ENCODE results near the gene LRP1-AS. TPM values are rescaled to one million over a fixed set of nuclear protein-coding genes. Genes with fewer than 3 reads are reported as not detected.

The LRP1-AS gene
- not detected in 2 replicates for total RNA-seq (2012; rRNA removed)

- H3K9ac ChIP-seq (ENCODE audit: low read depth, low read length): peak within 1 kb of the TSS; percentile 18
- H3K9me3 ChIP-seq (replicated peaks; ENCODE audit: low read length): no peaks in the 10 kb centered on the region
- H3K4me2 ChIP-seq (ENCODE audit: low read length): peak within 1 kb of the TSS; percentile 67
- no peaks in the 10 kb centered on the region for H3K27me3 ChIP-seq (ENCODE audit: control insufficient read depth, insufficient read depth, low read length)
- H3K4me1 ChIP-seq (ENCODE audit: control insufficient read depth, insufficient read depth, low read length): peaks cover 77% of the 10 kb centered on the region
- H3K4me3 ChIP-seq (ENCODE audit: low read length): peak within 1 kb of the TSS; percentile 2
- peaks cover 88% of the 10 kb centered on the region for H3K36me3 ChIP-seq (ENCODE audit: insufficient read depth, low read length)
Measured at GRCh38 chr12:57146961-57147944, at the start of gene LRP1-AS. Gene LRP1-AS, minus strand, starts transcription at chr12:57147619.

- no peak overlapping the region for H3K9ac ChIP-seq (ENCODE audit: low read depth, low read length)
Measured at GRCh38 chr12:57196956-57197355, 49.5 kb upstream of the LRP1-AS start.

GRCh38 chr12:57196439-57196838, 49.0 kb upstream of the LRP1-AS start:
- H3K9ac ChIP-seq (ENCODE audit: low read depth, low read length): no peak overlapping the region
- peaks cover 98% of the 10 kb centered on the region for H3K36me3 ChIP-seq (ENCODE audit: insufficient read depth, low read length)

More at GRCh38 chr12:57196956-57197355, 49.5 kb upstream of the LRP1-AS start:
- no peaks in the 10 kb centered on the region for H3K27me3 ChIP-seq (ENCODE audit: control insufficient read depth, insufficient read depth, low read length)
- no peak overlapping the region for H3K4me2 ChIP-seq (ENCODE audit: low read length)
- H3K4me3 ChIP-seq (ENCODE audit: low read length): no peak overlapping the region
- no peaks in the 10 kb centered on the region for H3K4me1 ChIP-seq (ENCODE audit: control insufficient read depth, insufficient read depth, low read length)
- no peaks in the 10 kb centered on the region for H3K9me3 ChIP-seq (replicated peaks; ENCODE audit: low read length)
- H3K36me3 ChIP-seq (ENCODE audit: insufficient read depth, low read length): peaks cover 98% of the 10 kb centered on the region

DNA sequence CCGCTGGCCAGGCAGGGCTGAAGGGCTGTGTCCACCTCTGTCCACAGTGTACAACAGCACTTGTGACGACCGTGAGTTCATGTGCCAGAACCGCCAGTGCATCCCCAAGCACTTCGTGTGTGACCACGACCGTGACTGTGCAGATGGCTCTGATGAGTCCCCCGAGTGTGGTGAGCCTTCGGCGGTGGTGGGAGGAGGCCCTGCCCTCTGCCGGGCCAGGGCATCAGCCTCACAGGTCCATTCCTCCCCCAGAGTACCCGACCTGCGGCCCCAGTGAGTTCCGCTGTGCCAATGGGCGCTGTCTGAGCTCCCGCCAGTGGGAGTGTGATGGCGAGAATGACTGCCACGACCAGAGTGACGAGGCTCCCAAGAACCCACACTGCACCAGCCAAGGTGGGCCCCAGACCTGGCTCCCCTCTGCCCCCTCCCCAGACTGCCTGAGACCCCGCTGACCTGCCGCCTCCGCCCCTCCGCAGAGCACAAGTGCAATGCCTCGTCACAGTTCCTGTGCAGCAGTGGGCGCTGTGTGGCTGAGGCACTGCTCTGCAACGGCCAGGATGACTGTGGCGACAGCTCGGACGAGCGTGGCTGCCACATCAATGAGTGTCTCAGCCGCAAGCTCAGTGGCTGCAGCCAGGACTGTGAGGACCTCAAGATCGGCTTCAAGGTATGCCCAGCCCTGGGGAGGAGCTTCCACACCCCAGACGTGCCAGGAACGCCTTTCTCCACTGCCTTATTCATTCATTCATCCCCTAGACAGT, 48.4 kb upstream of the LRP1-AS start:
- no peaks in the 10 kb centered on the region for H3K9me3 ChIP-seq (replicated peaks; ENCODE audit: low read length)
- peaks cover 98% of the 10 kb centered on the region for H3K36me3 ChIP-seq (ENCODE audit: insufficient read depth, low read length)
- no peaks in the 10 kb centered on the region for H3K4me1 ChIP-seq (ENCODE audit: control insufficient read depth, insufficient read depth, low read length)
- H3K4me3 ChIP-seq (ENCODE audit: low read length): no peak overlapping the region
- no peaks in the 10 kb centered on the region for H3K27me3 ChIP-seq (ENCODE audit: control insufficient read depth, insufficient read depth, low read length)
- no peak overlapping the region for H3K9ac ChIP-seq (ENCODE audit: low read depth, low read length)
- H3K4me2 ChIP-seq (ENCODE audit: low read length): no peak overlapping the region

More at GRCh38 chr12:57196439-57196838, 49.0 kb upstream of the LRP1-AS start:
- no peaks in the 10 kb centered on the region for H3K27me3 ChIP-seq (ENCODE audit: control insufficient read depth, insufficient read depth, low read length)
- H3K4me2 ChIP-seq (ENCODE audit: low read length): no peak overlapping the region
- H3K4me3 ChIP-seq (ENCODE audit: low read length): no peak overlapping the region
- H3K9me3 ChIP-seq (replicated peaks; ENCODE audit: low read length): no peaks in the 10 kb centered on the region
- H3K4me1 ChIP-seq (ENCODE audit: control insufficient read depth, insufficient read depth, low read length): no peaks in the 10 kb centered on the region

GRCh38 chr12:57195186-57195585, 47.8 kb upstream of the LRP1-AS start:
- Histone ChIP-seq H3K36me3 (ENCODE audit: insufficient read depth, low read length) (peaks cover 99% of the 10 kb centered on the region), H3K4me1 (ENCODE audit: control insufficient read depth, insufficient read depth, low read length) (no peaks in the 10 kb centered on the region), H3K9ac (ENCODE audit: low read depth, low read length) (no peak overlapping the region), H3K4me2 (ENCODE audit: low read length) (no peak overlapping the region), H3K4me3 (ENCODE audit: low read length) (no peak overlapping the region), H3K27me3 (ENCODE audit: control insufficient read depth, insufficient read depth, low read length) (no peaks in the 10 kb centered on the region), H3K9me3 (replicated peaks; ENCODE audit: low read length) (no peaks in the 10 kb centered on the region)

DNA sequence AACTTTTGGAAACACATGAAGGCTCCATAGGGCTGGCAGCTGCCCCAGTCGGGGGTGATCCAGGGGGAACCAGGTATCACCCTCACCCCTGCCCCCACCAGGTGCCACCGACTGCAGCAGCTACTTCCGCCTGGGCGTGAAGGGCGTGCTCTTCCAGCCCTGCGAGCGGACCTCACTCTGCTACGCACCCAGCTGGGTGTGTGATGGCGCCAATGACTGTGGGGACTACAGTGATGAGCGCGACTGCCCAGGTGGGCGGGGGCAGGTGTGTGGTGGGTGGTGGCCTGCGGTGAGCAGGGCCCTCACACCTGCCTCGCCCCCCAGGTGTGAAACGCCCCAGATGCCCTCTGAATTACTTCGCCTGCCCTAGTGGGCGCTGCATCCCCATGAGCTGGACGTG, 46.8 kb upstream of the LRP1-AS start:
- no peak overlapping the region for H3K4me3 ChIP-seq (ENCODE audit: low read length)
- H3K27me3 ChIP-seq (ENCODE audit: control insufficient read depth, insufficient read depth, low read length): no peaks in the 10 kb centered on the region
- H3K4me1 ChIP-seq (ENCODE audit: control insufficient read depth, insufficient read depth, low read length): no peaks in the 10 kb centered on the region
- no peaks in the 10 kb centered on the region for H3K9me3 ChIP-seq (replicated peaks; ENCODE audit: low read length)
- H3K4me2 ChIP-seq (ENCODE audit: low read length): no peak overlapping the region
- H3K36me3 ChIP-seq (ENCODE audit: insufficient read depth, low read length): peaks cover 100% of the 10 kb centered on the region
- H3K9ac ChIP-seq (ENCODE audit: low read depth, low read length): no peak overlapping the region

DNA sequence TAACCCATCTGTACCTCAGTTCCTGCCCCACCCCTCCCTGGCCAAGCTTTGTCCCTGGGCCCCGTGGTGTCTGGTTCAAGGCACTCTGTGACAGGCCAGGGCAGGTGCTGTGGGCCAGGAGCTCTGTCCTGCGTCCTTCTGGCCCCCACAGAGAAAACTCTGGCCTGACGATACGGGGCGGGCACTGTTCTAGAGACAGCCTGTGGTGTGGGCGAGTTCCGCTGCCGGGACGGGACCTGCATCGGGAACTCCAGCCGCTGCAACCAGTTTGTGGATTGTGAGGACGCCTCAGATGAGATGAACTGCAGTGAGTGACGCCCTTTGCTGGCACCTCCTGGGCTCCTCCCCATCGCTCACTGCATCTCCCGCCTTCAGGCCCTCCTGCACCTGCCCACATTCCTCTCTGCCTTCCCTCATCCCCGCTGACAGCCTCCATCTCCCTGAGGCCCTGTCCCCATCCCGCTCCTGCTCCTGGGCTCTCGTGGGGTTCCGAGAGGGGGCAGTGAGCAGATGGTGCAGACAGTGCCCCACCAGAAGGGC, 46.4 kb upstream of the LRP1-AS start:
- Histone ChIP-seq H3K4me2 (ENCODE audit: low read length) (no peak overlapping the region), H3K4me1 (ENCODE audit: control insufficient read depth, insufficient read depth, low read length) (no peaks in the 10 kb centered on the region), H3K36me3 (ENCODE audit: insufficient read depth, low read length) (peaks cover 100% of the 10 kb centered on the region), H3K9me3 (replicated peaks; ENCODE audit: low read length) (no peaks in the 10 kb centered on the region), H3K9ac (ENCODE audit: low read depth, low read length) (no peak overlapping the region), H3K27me3 (ENCODE audit: control insufficient read depth, insufficient read depth, low read length) (no peaks in the 10 kb centered on the region), H3K4me3 (ENCODE audit: low read length) (no peak overlapping the region)

DNA sequence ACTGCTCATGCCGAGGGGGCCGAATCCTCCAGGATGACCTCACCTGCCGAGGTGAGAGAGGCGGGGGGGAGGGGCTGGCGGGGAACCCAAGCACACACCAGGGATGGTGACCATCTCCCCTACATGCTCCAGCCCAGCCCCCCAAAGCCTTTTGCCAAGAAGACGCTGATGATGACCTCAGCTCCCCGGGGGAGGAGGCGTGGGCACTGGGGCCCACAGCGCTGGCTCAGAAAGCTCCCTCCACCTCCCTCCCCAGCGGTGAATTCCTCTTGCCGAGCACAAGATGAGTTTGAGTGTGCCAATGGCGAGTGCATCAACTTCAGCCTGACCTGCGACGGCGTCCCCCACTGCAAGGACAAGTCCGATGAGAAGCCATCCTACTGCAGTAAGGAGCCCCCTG, 45.5 kb upstream of the LRP1-AS start:
- no peak overlapping the region for H3K4me2 ChIP-seq (ENCODE audit: low read length)
- no peak overlapping the region for H3K9ac ChIP-seq (ENCODE audit: low read depth, low read length)
- no peaks in the 10 kb centered on the region for H3K27me3 ChIP-seq (ENCODE audit: control insufficient read depth, insufficient read depth, low read length)
- H3K36me3 ChIP-seq (ENCODE audit: insufficient read depth, low read length): peaks cover 100% of the 10 kb centered on the region
- no peak overlapping the region for H3K4me3 ChIP-seq (ENCODE audit: low read length)
- no peaks in the 10 kb centered on the region for H3K4me1 ChIP-seq (ENCODE audit: control insufficient read depth, insufficient read depth, low read length)
- H3K9me3 ChIP-seq (replicated peaks; ENCODE audit: low read length): no peaks in the 10 kb centered on the region

- Histone ChIP-seq H3K4me1 (ENCODE audit: control insufficient read depth, insufficient read depth, low read length) (no peaks in the 10 kb centered on the region), H3K27me3 (ENCODE audit: control insufficient read depth, insufficient read depth, low read length) (no peaks in the 10 kb centered on the region), H3K9ac (ENCODE audit: low read depth, low read length) (no peak overlapping the region)
Measured at GRCh38 chr12:57191410-57191809, 44.0 kb upstream of the LRP1-AS start.

DNA sequence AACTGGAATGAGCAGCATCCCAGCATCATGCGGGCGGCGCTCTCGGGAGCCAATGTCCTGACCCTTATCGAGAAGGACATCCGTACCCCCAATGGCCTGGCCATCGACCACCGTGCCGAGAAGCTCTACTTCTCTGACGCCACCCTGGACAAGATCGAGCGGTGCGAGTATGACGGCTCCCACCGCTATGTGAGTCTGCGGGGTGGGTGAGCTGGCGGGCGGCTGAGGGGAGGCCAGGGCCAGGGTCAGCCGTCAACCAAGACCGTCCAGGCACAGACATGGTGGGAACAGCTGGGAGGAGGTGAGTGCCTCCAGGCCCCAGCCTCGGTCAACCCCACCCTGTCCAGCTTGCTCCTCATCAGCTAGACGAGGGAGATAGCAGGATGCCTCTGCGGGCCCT, 43.4 kb upstream of the LRP1-AS start:
- peaks cover 100% of the 10 kb centered on the region for H3K36me3 ChIP-seq (ENCODE audit: insufficient read depth, low read length)
- H3K4me3 ChIP-seq (ENCODE audit: low read length): no peak overlapping the region
- H3K9ac ChIP-seq (ENCODE audit: low read depth, low read length): no peak overlapping the region
- no peak overlapping the region for H3K4me2 ChIP-seq (ENCODE audit: low read length)
- no peaks in the 10 kb centered on the region for H3K4me1 ChIP-seq (ENCODE audit: control insufficient read depth, insufficient read depth, low read length)
- H3K9me3 ChIP-seq (replicated peaks; ENCODE audit: low read length): no peaks in the 10 kb centered on the region
- no peaks in the 10 kb centered on the region for H3K27me3 ChIP-seq (ENCODE audit: control insufficient read depth, insufficient read depth, low read length)

More at GRCh38 chr12:57191410-57191809, 44.0 kb upstream of the LRP1-AS start:
- Histone ChIP-seq H3K36me3 (ENCODE audit: insufficient read depth, low read length) (peaks cover 100% of the 10 kb centered on the region), H3K4me2 (ENCODE audit: low read length) (no peak overlapping the region), H3K9me3 (replicated peaks; ENCODE audit: low read length) (no peaks in the 10 kb centered on the region), H3K4me3 (ENCODE audit: low read length) (no peak overlapping the region)

DNA sequence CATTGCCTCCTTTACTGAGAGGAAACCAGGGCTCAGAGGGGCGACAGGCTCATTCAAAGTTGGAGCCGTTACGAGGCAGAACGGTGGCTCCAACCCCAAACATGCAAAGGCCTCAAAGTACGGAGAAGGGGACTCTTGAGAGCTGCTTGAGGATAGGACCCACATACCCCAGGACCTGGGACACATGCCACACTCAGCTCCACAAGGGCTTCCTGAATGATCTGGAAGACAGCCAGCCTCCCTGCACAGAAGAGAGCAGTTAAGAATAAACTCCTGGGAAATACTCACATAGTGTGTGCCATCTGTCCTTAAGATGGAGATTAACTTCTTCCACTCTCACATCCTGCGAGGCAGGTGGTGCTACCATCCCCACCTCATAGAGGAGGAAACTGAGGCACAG, 42.6 kb upstream of the LRP1-AS start:
- H3K4me3 ChIP-seq (ENCODE audit: low read length): no peak overlapping the region
- peaks cover 100% of the 10 kb centered on the region for H3K36me3 ChIP-seq (ENCODE audit: insufficient read depth, low read length)
- H3K4me2 ChIP-seq (ENCODE audit: low read length): no peak overlapping the region
- H3K9me3 ChIP-seq (replicated peaks; ENCODE audit: low read length): no peaks in the 10 kb centered on the region
- H3K27me3 ChIP-seq (ENCODE audit: control insufficient read depth, insufficient read depth, low read length): no peaks in the 10 kb centered on the region
- H3K9ac ChIP-seq (ENCODE audit: low read depth, low read length): no peak overlapping the region
- H3K4me1 ChIP-seq (ENCODE audit: control insufficient read depth, insufficient read depth, low read length): no peaks in the 10 kb centered on the region
